Adrenal gland (tissue), 12 donors: ENCODE measurements around the gene UVSSA. TPM values are rescaled to one million over a fixed set of nuclear protein-coding genes. Genes with fewer than 3 reads are reported as not detected.

Experiments used
- DNase-seq, 7 donors: peaks; one replicate each; pipeline ENCODE4 v3.0.0-alpha.2; 2019 to 2020
- H3K27ac ChIP-seq, 5 donors: fragments of 200-600 bp; sonication (generic) in 4 of 5; 1 replicate in 3 of 5; 2 replicates in 2 of 5; pipeline versions ENCODE4 v1.5.1 to v1.8.0; 2016 to 2020; ENCODE audit warnings: mild to moderate bottlenecking in 1 of 5
- H3K27me3 ChIP-seq: fragments of 200-600 bp; 2 replicates; pipeline ENCODE4 v1.8.0; 2021
- H3K36me3 ChIP-seq, 2 donors: fragments of 200-600 bp; replicated peaks in 1 of 2; 1 replicate in 1 of 2; 2 replicates in 1 of 2; pipeline versions ENCODE4 v1.5.1 to v1.8.0; 2018 to 2022
- H3K4me1 ChIP-seq, 2 donors: fragments of 200-600 bp; replicated peaks in 1 of 2; 1 replicate in 1 of 2; 2 replicates in 1 of 2; pipeline versions ENCODE4 v1.5.1 to v1.8.0; 2018 to 2021
- H3K4me3 ChIP-seq, 4 donors: fragments of 200-600 bp; sonication (generic) in 3 of 4; one replicate each; pipeline ENCODE4 v1.5.1; 2016 to 2018
- H3K9me3 ChIP-seq, 3 donors: fragments of 200-600 bp; sonication (generic) in 1 of 3; replicated peaks in 1 of 3; 1 replicate in 2 of 3; 2 replicates in 1 of 3; pipeline versions ENCODE4 v1.5.1 to v1.8.0; 2016 to 2021
- POLR2A ChIP-seq, 2 donors: fragments of 450-650 bp; IDR thresholded peaks; one replicate each; pipeline ENCODE4 v1.6.1; 2017; ENCODE audit warnings: antibody characterized with exemption in 2 of 2, mild to moderate bottlenecking in 2 of 2, moderate library complexity in 1 of 2
- WGBS, 4 donors: extraction: QIAGEN DNeasy Blood & Tissue Kit in 2 of 4; methylation state at CpG; one replicate each; pipeline versions ENCODE4 v1.1.5 to v1.1.7; 2013 to 2017; 5-methylcytosine and 5-hydroxymethylcytosine counted together
- intact Hi-C, 2 donors: fragments of 100-400 bp; cut with DNase I; formaldehyde crosslinking; loops; one replicate each; pipeline versions ENCODE4 v1.14.1 to v1.15.0; 2022 to 2023
- polyA plus RNA-seq, 3 donors: library from polyadenylated mRNA; stranded (reverse); fragments of 200-250 nt in 2 of 3; fragments of 350-450 nt in 1 of 3; fragmentation: Illumina TruSeq in 1 of 3; extraction: RNeasy Lipid Tissue Mini Kit (QIAGEN cat#74804) in 1 of 3; gene quantifications; one replicate each; pipeline ENCODE4 v1.2.3, GENCODE V29; 2013 to 2014
- total RNA-seq, 9 donors: library from RNA; depleted of rRNA in 4 of 9; stranded (reverse); fragments of >200 nt in 4 of 9; fragments of 120-200 nt in 1 of 9; fragmentation: NEBNext Ultra II Directional in 1 of 9; extraction: Animal tissue kit (Norgen Biotek cat#: 25700) in 1 of 9; gene quantifications; one replicate each; pipeline versions ENCODE4 v1.1.0 to v1.2.4, GENCODE V29; 2013 to 2023
- TF ChIP-seq, protein P1 (sequence below), 6 experiments: fragments of 450-650 bp in 4 of 6; fragments of 200-600 bp in 2 of 6; sonication (generic) in 1 of 6; IDR thresholded peaks; 1 replicate in 5 of 6; 2 replicates in 1 of 6; pipeline versions ENCODE4 v1.5.1 to v1.8.0; 2016 to 2021; ENCODE audit warnings: antibody characterized with exemption in 6 of 6, mild to moderate bottlenecking in 2 of 6, moderate library complexity in 1 of 6
- donor health status: healthy with polysubstance abuse.
- donor health status: Bipolar disorder and iron deficiency.
- donor health status: DM: yes; HTN: yes; CAD: no.
- donor health status: DM: no; HTN: no; CAD: no.
- donor health status: DM: no; HTN: no; CAD: no.
- donor health status: DM: yes; HTN: yes; CAD: no.

The UVSSA gene
- total and polyA plus RNA-seq, 12 donors: 2.9 to 37.4 (median 17.5) TPM

DNA sequence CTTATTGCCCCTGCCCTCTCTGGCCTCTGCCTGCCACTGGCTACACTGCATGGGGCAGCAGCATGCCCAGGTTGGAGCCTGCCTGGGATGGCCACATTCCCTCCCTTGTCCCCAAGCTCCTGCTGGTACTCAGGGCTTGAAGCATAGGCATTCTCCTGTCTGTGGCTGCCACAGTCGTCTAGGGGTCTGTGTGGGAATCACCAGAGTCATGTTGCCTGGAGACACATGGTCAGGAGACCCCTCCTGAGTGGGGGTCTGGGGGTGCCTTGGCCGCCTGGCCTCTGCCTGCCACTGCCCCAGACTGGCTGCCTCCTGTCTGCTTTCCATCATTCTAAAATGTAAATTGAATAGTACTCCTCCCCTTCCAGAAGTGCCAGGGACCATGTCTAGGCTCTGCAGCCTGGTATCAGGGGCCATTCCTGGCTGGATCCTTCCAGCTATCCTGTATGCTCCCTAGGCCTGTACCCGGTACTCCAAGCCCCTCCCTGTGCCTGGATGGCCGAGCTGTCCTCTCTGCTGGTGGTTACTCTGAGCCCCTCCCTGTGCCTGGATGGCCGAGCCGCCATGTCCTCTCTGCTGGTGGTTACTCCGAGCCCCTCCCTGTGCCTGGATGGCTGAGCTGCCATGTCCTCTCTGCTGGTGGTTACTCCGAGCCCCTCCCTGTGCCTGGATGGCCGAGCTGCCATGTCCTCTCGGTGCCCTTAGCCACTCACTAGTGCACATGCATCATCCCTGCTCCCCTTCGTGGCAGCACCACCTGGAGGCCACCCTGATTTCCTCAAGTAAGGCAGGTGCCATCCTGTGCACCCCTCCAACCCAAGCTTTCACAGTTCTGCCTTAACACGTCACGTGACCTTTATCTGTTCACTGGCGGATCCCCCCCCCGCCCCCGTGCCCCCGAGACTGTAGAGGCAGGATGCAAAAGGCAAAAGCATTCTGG lies 64.7 kb downstream of the UVSSA start:
- no peak overlapping the region for H3K4me3 ChIP-seq

DNA sequence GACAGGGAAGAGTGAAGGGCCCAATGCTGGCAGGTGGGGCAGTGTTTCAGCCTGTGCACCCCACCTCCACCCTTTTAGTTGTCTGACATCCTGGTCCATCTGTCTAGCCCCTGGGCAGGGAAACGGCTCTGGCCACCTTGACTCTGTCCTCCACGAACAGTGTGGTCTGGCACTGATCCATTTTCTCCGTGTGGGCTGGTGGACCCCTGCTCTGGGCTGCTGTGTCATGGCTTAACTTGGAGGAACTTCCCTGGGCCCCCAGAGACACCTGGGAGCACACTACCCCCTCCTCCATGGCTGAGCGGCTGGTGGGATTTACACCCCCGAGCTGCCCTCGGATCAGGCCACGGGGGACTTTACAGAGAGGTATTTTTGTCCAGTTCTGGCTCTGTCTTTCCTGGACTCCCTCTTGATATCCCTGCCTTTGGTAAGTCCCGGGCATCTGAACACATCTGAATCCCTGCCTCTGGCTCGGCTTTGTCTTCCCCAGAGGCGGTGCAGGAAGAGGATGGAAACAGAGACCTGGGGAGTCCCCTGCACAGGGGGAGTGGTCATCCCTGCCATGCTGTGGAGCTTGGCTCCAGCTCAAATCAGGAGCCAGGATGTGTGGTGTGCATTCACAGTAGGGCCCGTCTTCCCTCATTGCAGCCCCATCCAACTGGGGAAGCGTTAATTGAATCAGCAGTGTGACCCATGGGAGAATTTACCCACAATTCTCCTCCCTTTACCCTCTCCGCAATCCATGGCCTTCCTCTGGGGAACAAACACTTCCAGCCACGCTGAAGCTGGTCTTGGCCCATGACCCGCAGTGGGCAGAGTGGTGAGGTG lies 65.6 kb downstream of the UVSSA start:
- Histone ChIP-seq H3K27me3 (peaks cover 80% of the 10 kb centered on the region), H3K4me3 (no peak overlapping the region), H3K27ac (no peak overlapping the region), H3K36me3 (no peaks in the 10 kb centered on the region), H3K4me1 (no peaks in the 10 kb centered on the region), H3K9me3 (no peaks in the 10 kb centered on the region)
- TF ChIP-seq, protein P1, sequence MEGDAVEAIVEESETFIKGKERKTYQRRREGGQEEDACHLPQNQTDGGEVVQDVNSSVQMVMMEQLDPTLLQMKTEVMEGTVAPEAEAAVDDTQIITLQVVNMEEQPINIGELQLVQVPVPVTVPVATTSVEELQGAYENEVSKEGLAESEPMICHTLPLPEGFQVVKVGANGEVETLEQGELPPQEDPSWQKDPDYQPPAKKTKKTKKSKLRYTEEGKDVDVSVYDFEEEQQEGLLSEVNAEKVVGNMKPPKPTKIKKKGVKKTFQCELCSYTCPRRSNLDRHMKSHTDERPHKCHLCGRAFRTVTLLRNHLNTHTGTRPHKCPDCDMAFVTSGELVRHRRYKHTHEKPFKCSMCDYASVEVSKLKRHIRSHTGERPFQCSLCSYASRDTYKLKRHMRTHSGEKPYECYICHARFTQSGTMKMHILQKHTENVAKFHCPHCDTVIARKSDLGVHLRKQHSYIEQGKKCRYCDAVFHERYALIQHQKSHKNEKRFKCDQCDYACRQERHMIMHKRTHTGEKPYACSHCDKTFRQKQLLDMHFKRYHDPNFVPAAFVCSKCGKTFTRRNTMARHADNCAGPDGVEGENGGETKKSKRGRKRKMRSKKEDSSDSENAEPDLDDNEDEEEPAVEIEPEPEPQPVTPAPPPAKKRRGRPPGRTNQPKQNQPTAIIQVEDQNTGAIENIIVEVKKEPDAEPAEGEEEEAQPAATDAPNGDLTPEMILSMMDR (IDR thresholded peaks at IDR 0.05): no peak
- no peak for TF ChIP-seq POLR2A (IDR thresholded peaks at IDR 0.05)
- intact Hi-C loops: no loop called here
- WGBS, 4 donors: 47 to 61% (median 58%) methylated on average over 8 to 15 of the region's 15 CpGs
- DNase-seq: peak in 1 of 7 donors; percentile 24

More for the DNA sequence above, 64.7 kb downstream of the UVSSA start:
- WGBS, 4 donors: 39 to 59% (median 39%) methylated on average over 8 to 17 of the region's 17 CpGs
- intact Hi-C loops: no loop called here
- Histone ChIP-seq H3K4me1 (no peaks in the 10 kb centered on the region), H3K36me3 (no peaks in the 10 kb centered on the region), H3K9me3 (no peaks in the 10 kb centered on the region), H3K27ac (no peak overlapping the region), H3K27me3 (peaks cover 84% of the 10 kb centered on the region)
- no peak for TF ChIP-seq POLR2A (IDR thresholded peaks at IDR 0.05)
- TF ChIP-seq, protein P1 (IDR thresholded peaks at IDR 0.05): no peak
- peak in 1 of 7 donors; percentile 27 for DNase-seq

DNA sequence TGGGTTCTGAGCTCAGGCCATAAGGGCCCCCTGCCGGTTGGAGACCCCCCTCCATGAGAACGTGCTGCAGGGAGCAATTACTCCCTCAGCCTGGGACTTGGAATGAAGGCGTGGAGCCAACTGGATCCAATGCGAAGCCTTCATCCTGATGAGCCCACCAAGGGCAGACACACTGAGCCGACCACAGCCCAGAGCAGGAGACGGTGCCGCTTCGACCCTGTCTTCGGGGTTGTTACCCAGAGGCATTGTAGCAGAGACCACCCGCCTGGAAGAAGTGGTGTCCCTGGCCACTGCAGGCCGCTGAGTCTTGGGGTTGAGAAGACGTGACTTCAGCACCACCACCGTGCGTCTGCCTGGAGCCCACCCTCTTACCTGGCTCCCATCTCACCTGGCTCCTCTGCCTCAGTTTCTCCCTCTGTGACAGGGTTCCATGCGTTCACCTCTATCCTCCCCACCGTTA lies 66.2 kb downstream of the UVSSA start:
- Histone ChIP-seq H3K27ac (no peak overlapping the region), H3K36me3 (no peaks in the 10 kb centered on the region), H3K27me3 (peaks cover 75% of the 10 kb centered on the region), H3K4me1 (no peaks in the 10 kb centered on the region), H3K9me3 (no peaks in the 10 kb centered on the region), H3K4me3 (no peak overlapping the region)
- WGBS, 4 donors: 52 to 60% (median 57%) methylated on average over 7 to 16 of the region's 16 CpGs
- peak in 1 of 7 donors; percentile 33 for DNase-seq
- intact Hi-C loops: no loop called here
- TF ChIP-seq, protein P1 (IDR thresholded peaks at IDR 0.05): no peak
- TF ChIP-seq POLR2A (IDR thresholded peaks at IDR 0.05): no peak
